AG04450 (cell line): ENCODE data around the gene ZNF516. TPM values are rescaled to one million over a fixed set of nuclear protein-coding genes. Genes with fewer than 3 reads are reported as not detected.

Experiments used
- CTCF ChIA-PET: fragments of 300-600, 350-600 bp; formaldehyde crosslinking; extraction: SDS; loops from one replicate; lab custom pipeline; 2022; ENCODE audit warnings: antibody characterized with exemption, inconsistent platforms; lab: Charles Lee
- POLR2A ChIA-PET: fragments of 350-600 bp; formaldehyde crosslinking; extraction: SDS; loops from one replicate; lab custom pipeline; 2021; ENCODE audit warnings: antibody characterized with exemption, inconsistent platforms; lab: Yijun Ruan, JAX
- DNase-seq: peaks from one replicate; pipeline ENCODE4 v3.0.0-alpha.2; 2011; ENCODE audit warnings: low read depth, low spot score
- H3K27ac ChIP-seq: one replicate; pipeline ENCODE4 v1.5.1; 2012; ENCODE audit warnings: low read depth, low read length, control low read depth
- H3K27me3 ChIP-seq: one replicate; pipeline ENCODE4 v1.6.0; 2012; ENCODE audit warnings: low read length; ENCODE audit not compliant: control insufficient read depth, insufficient read depth
- H3K4me3 ChIP-seq: 2 replicates; pipeline ENCODE4 v1.5.1; 2011; ENCODE audit warnings: mild to moderate bottlenecking, low read depth, low read length, control low read depth
- H3K9me3 ChIP-seq: 2 replicates; pipeline ENCODE4 v1.5.1; 2012; ENCODE audit warnings: low read length; ENCODE audit not compliant: control insufficient read depth, insufficient read depth
- polyA plus RNA-seq: library from polyadenylated mRNA; depleted of rRNA; stranded (reverse); fragments of >200 nt; gene quantifications from 2 replicates; pipeline ENCODE4 v1.2.3, GENCODE V29; 2011
- TF ChIP-seq, protein P1 (sequence below): IDR thresholded peaks from 2 replicates; pipeline ENCODE4 v1.5.1; 2011; ENCODE audit warnings: low read depth, low read length, control low read depth, inconsistent platforms

Gene ZNF516
- polyA plus RNA-seq, 1 experiment, result 15.5 TPM

DNA sequence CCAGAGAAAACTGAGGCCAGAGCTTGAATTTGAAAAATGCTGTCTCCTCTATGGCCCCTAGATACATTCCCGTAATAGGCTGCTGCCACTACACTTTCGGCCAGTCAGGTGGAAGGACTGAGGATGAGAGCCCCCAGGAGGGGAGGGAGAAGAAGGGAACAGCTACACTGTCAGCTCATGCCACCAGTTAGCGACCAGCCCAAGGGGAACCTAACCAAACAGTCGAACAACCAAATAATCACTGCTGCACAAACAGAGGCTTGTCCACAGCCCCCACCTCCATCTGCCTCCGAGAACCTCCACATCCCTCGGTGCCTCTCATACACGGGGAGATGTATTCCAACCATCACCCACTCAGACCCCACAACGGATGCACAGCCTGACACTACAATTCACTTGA is 7.3 kb downstream of the ZNF516 start:
- Histone ChIP-seq H3K27ac (no peak overlapping the region), H3K4me3 (no peak overlapping the region; the same call in 1 of the 2 replicates), H3K27me3 (no peaks in the 10 kb centered on the region), H3K9me3 (no peaks in the 10 kb centered on the region; the same call in 1 of the 2 replicates)
- TF ChIP-seq, protein P1, sequence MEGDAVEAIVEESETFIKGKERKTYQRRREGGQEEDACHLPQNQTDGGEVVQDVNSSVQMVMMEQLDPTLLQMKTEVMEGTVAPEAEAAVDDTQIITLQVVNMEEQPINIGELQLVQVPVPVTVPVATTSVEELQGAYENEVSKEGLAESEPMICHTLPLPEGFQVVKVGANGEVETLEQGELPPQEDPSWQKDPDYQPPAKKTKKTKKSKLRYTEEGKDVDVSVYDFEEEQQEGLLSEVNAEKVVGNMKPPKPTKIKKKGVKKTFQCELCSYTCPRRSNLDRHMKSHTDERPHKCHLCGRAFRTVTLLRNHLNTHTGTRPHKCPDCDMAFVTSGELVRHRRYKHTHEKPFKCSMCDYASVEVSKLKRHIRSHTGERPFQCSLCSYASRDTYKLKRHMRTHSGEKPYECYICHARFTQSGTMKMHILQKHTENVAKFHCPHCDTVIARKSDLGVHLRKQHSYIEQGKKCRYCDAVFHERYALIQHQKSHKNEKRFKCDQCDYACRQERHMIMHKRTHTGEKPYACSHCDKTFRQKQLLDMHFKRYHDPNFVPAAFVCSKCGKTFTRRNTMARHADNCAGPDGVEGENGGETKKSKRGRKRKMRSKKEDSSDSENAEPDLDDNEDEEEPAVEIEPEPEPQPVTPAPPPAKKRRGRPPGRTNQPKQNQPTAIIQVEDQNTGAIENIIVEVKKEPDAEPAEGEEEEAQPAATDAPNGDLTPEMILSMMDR, result no peak
- ChIA-PET POLR2A (interaction anchor here (0.6 to 1.1 kb wide), 2 partner anchors 89 to 90 kb away, joined by 3 to 5 read pairs; no protein-coding TSS in a partner anchor), CTCF (interaction anchor here (0.7 to 1.7 kb wide), 6 partner anchors 16 to 133 kb away, joined by 3 to 6 read pairs (median 4); no protein-coding TSS in a partner anchor)
- no peak for DNase-seq

DNA sequence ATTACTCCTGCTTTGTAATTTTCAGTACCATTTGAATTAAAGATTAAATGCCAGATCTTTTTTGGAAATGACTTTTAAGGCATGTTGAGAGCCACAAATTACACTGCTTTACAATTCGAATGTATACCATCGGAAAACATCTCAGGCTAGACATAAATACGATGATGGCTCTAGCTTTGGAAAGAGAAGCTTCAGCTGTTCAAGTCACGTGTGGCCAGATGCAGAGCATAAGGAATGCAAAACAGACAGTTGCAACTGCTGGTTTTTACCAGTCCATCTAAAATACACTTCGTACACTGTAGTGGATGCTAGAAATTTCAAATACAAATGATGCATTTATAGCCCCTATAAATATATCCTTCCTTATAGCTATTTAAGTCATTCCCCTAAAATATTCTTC is 8.0 kb downstream of the ZNF516 start:
- H3K9me3 ChIP-seq, result no peaks in the 10 kb centered on the region; the same call in 1 of the 2 replicates
- TF ChIP-seq, protein P1, result no peak
- no peak for DNase-seq
- POLR2A ChIA-PET, result interaction anchor here (0.6 kb wide), 1 partner anchor 90 kb away, joined by 5 read pairs; no protein-coding TSS in a partner anchor
- CTCF ChIA-PET, result interaction anchor here (1.0 to 1.7 kb wide), 2 partner anchors 88 to 132 kb away, joined by 5 to 6 read pairs; no protein-coding TSS in a partner anchor
- H3K27me3 ChIP-seq, result no peaks in the 10 kb centered on the region
- H3K27ac ChIP-seq, result no peak overlapping the region
- H3K4me3 ChIP-seq, result no peak overlapping the region

DNA sequence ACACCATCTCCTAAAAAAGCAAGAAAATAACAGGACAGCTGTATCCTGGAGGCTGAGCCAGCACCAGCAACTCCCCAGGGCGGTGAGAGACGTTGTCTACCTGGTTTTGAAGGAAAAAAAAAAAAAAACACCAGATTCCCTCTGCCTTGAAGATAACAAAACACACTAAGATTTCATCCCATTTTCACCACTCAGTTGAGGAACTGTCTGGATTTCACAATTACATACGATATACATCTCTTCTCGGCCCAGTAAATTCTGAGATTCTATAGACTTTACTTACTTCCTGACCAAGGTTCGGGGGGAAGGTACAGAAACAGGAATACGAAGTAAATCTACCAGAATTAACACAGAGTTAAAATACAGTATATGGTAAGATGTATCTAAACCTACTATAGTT is 8.5 kb downstream of the ZNF516 start:
- Histone ChIP-seq H3K9me3 (no peaks in the 10 kb centered on the region; the same call in 1 of the 2 replicates), H3K27ac (no peak overlapping the region), H3K27me3 (no peaks in the 10 kb centered on the region), H3K4me3 (no peak overlapping the region)
- ChIA-PET CTCF (interaction anchor here (1.0 kb wide), 1 partner anchor 88 kb away, joined by 5 read pairs; no protein-coding TSS in a partner anchor), POLR2A (interaction anchor here (0.7 kb wide), 1 partner anchor 90 kb away, joined by 3 read pairs; no protein-coding TSS in a partner anchor)
- no peak for DNase-seq
- TF ChIP-seq, protein P1, result no peak

DNA sequence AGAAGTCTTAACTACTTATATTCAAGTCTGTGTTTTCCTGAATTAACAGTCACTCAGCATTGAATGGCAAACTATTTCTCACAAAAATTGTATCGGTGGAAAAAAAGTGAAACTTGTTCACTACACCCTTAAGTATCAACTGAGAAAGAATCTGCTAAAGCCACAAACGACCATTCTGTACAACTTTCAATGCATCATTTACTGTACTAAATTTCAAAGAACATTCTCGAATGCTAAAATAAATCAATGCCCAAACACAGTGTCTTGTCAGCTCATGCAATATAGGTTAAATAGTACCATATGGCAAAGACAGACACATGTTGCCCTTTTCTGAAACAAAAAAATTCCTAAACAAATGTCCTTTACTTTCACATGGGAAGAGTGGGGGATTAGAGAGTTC is 9.0 kb downstream of the ZNF516 start:
- no peak overlapping the region for H3K4me3 ChIP-seq
- TF ChIP-seq, protein P1, result no peak
- H3K9me3 ChIP-seq, result no peaks in the 10 kb centered on the region; the same call in 1 of the 2 replicates
- POLR2A ChIA-PET, result interaction anchor here (0.7 kb wide), 1 partner anchor 89 kb away, joined by 3 read pairs; no protein-coding TSS in a partner anchor
- CTCF ChIA-PET, result no interaction called here
- H3K27ac ChIP-seq, result no peak overlapping the region
- DNase-seq, result no peak
- no peaks in the 10 kb centered on the region for H3K27me3 ChIP-seq

DNA sequence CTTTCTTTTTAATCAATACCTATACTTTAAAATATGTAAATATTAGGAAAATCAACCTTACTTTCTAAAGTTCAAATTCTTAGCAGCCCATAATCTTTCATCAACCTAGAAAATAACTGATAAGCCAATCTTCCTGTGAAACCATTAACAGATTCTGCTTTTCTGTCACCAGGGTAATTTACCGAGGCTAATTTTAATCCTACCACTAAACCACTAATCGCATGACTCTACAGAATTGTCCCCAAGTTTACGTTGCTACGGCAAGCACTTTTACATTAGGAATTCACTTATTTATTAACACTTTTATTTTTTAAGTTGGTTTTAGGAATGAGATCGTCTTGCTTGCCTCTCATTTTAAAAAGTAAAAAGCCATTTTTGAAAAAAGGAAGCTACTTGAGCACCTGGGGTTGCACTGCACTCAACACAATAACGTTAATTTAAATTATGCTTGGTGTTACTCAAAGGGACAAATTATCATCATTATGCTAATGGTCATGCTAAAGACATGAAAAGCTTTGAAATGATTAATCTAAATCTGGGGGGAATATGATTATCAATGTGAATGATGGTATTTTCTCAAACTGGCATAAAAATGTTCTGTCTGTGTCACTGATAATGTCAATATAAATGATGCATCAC is 10.2 kb downstream of the ZNF516 start:
- H3K27me3 ChIP-seq, result no peaks in the 10 kb centered on the region
- no peak overlapping the region for H3K4me3 ChIP-seq
- H3K27ac ChIP-seq, result no peak overlapping the region
- POLR2A ChIA-PET, result no interaction called here
- TF ChIP-seq, protein P1, result no peak
- no peak for DNase-seq
- CTCF ChIA-PET, result no interaction called here
- H3K9me3 ChIP-seq, result no peaks in the 10 kb centered on the region; the same call in 1 of the 2 replicates
